Endothelial cell of umbilical vein (primary cell): ENCODE measurements around the gene DCHS2. TPM values are rescaled to one million over a fixed set of nuclear protein-coding genes. Genes with fewer than 3 reads are reported as not detected.

ENCODE experiments used
- BruUV-seq: library from RNA; stranded (reverse); fragments of 400-500 nt; replicated peaks from 2 replicates; lab custom pipeline; 2021; lab: Mats Ljungman, UMichigan
- CTCF ChIA-PET: fragments of 300-600, 350-600 bp; sonication (Branson Sonifier 250); formaldehyde crosslinking; loops from one replicate; lab custom pipeline; 2021; ENCODE audit warnings: antibody characterized with exemption, inconsistent platforms; lab: Charles Lee
- POLR2A ChIA-PET: fragments of 300-600, 350-600 bp; sonication (Branson Sonifier 250); formaldehyde crosslinking; loops from one replicate; lab custom pipeline; 2021; ENCODE audit warnings: antibody characterized with exemption, inconsistent platforms; lab: Charles Lee
- DNase-seq: peaks from one replicate; pipeline ENCODE4 v3.0.0-alpha.2; 2011; ENCODE audit warnings: low read depth, low spot score
- FAIRE-seq: peaks from 2 replicates; lab custom pipeline; 2011; peaks lifted over from hg19 to GRCh38; lab: Jason Lieb, UNC
- H2AFZ ChIP-seq: 2 replicates; pipeline ENCODE4 v1.6.0; 2012; ENCODE audit warnings: low read depth, low read length, control low read depth, inconsistent platforms
- H3K27ac ChIP-seq: 2 replicates; pipeline ENCODE4 v1.5.1; 2011; ENCODE audit warnings: low read depth, mild to moderate bottlenecking, control low read depth, low read length, moderate library complexity; ENCODE audit not compliant: insufficient read depth
- H3K27me3 ChIP-seq, 2 experiments: 2 replicates each; pipeline versions ENCODE4 v1.6.0 to v1.6.1; 2011; ENCODE audit warnings: low read length in 2 of 2, mixed read lengths in 1 of 2; ENCODE audit not compliant: control insufficient read depth in 2 of 2, insufficient read depth in 2 of 2
- H3K36me3 ChIP-seq, 2 experiments: 2 replicates in 1 of 2; 3 replicates in 1 of 2; pipeline ENCODE4 v1.5.1; 2011; ENCODE audit warnings: low read length in 2 of 2, mild to moderate bottlenecking in 1 of 2, moderate library complexity in 1 of 2; ENCODE audit not compliant: control insufficient read depth in 2 of 2, insufficient read depth in 2 of 2; ENCODE audit errors: extremely low read depth in 1 of 2
- H3K4me1 ChIP-seq: 3 replicates; pipeline ENCODE4 v1.5.1; 2011; ENCODE audit warnings: mild to moderate bottlenecking, low read length; ENCODE audit not compliant: control insufficient read depth, insufficient read depth; ENCODE audit errors: extremely low read depth
- H3K4me2 ChIP-seq: 2 replicates; pipeline ENCODE4 v1.6.1; 2011; ENCODE audit warnings: low read length, control low read depth, mixed read lengths; ENCODE audit not compliant: insufficient read depth
- H3K4me3 ChIP-seq, 3 experiments: fragments of 200-600 bp in 1 of 3; sonication (generic), shearing (Covaris generic) in 1 of 3; replicated peaks in 1 of 3; 2 replicates each; pipeline ENCODE4 v1.5.1; 2011 to 2016; ENCODE audit warnings: control low read depth in 3 of 3, low read length in 3 of 3, mild to moderate bottlenecking in 2 of 3, inconsistent platforms in 1 of 3, low read depth in 1 of 3, moderate library complexity in 1 of 3; ENCODE audit not compliant: insufficient read depth in 1 of 3
- H3K79me2 ChIP-seq: 2 replicates; pipeline ENCODE4 v1.6.0; 2012; ENCODE audit warnings: low read length, inconsistent platforms; ENCODE audit not compliant: control insufficient read depth, insufficient read depth
- H3K9ac ChIP-seq: replicated peaks from 2 replicates; pipeline ENCODE3; 2011; ENCODE audit warnings: low read length, control low read depth; ENCODE audit not compliant: insufficient read depth; ENCODE audit errors: extremely low read depth
- H3K9me1 ChIP-seq: replicated peaks from 3 replicates; pipeline ENCODE4 v1.6.0; 2011; ENCODE audit warnings: mild to moderate bottlenecking, low read length; ENCODE audit not compliant: control insufficient read depth, insufficient read depth; ENCODE audit errors: extremely low read depth
- H3K9me3 ChIP-seq: replicated peaks from 2 replicates; pipeline ENCODE4 v1.5.1; 2012; ENCODE audit warnings: low read length, inconsistent platforms; ENCODE audit not compliant: control insufficient read depth, insufficient read depth
- H4K20me1 ChIP-seq: replicated peaks from 2 replicates; pipeline ENCODE3; 2011; ENCODE audit warnings: mild to moderate bottlenecking, low read length; ENCODE audit not compliant: control insufficient read depth, insufficient read depth; ENCODE audit errors: extremely low read depth
- EZH2 ChIP-seq: IDR thresholded peaks from 2 replicates; pipeline ENCODE4 v1.6.1; 2012; ENCODE audit warnings: borderline replicate concordance, low read depth, mild to moderate bottlenecking, moderate library complexity, low read length, inconsistent platforms; ENCODE audit not compliant: severe bottlenecking
- FOS ChIP-seq: IDR thresholded peaks from 2 replicates; pipeline ENCODE4 v1.6.1; 2011; ENCODE audit warnings: mild to moderate bottlenecking, low read length, moderate library complexity, borderline replicate concordance; ENCODE audit not compliant: insufficient read depth
- GATA2 ChIP-seq: IDR thresholded peaks from 2 replicates; pipeline ENCODE4 v1.7.0; 2011; ENCODE audit warnings: low read depth, mild to moderate bottlenecking, moderate library complexity, mixed read lengths, low read length; ENCODE audit not compliant: insufficient read length, insufficient read depth
- JUN ChIP-seq: IDR thresholded peaks from 2 replicates; pipeline ENCODE4 v1.6.1; 2011; ENCODE audit warnings: borderline replicate concordance, low read depth; ENCODE audit not compliant: insufficient read length, insufficient read depth
- MYC ChIP-seq: IDR thresholded peaks from one replicate; pipeline ENCODE4 v1.6.1; 2011; ENCODE audit warnings: mild to moderate bottlenecking, low read depth, low read length
- POLR2A ChIP-seq: IDR thresholded peaks from 2 replicates; pipeline ENCODE4 v1.6.1; 2012; ENCODE audit warnings: low read depth, mild to moderate bottlenecking, control low read depth, low read length
- POLR2AphosphoS5 ChIP-seq: IDR thresholded peaks from 2 replicates; pipeline ENCODE4 v1.6.1; 2012; ENCODE audit warnings: low read depth, mild to moderate bottlenecking, control low read depth, low read length, moderate library complexity; ENCODE audit not compliant: insufficient read depth
- dilution Hi-C: fragments of 300-500 bp; cut with MboI; formaldehyde crosslinking; loops from one replicate; pipeline ENCODE4 v1.15.0; 2019; ENCODE audit warnings: low sequenced_read_pairs; ENCODE audit not compliant: extremely low pct_ligation_motif_present
- intact Hi-C: fragments of 100-400 bp; cut with micrococcal nuclease; formaldehyde crosslinking; loops from one replicate; pipeline ENCODE4 v1.10.0; 2022
- polyA plus RNA-seq, 4 experiments: library from polyadenylated mRNA; depleted of rRNA in 3 of 4; stranded (reverse) in 3 of 4; unstranded in 1 of 4; fragments of >200 nt; gene quantifications; 2 replicates each; pipeline versions ENCODE4 v1.2.1 to v1.2.3, GENCODE V29; 2011 to 2012; ENCODE audit warnings: missing spikeins in 1 of 4
- total RNA-seq: library from RNA; stranded (reverse); gene quantifications from 2 replicates; pipeline ENCODE4 v1.2.3, GENCODE V29; 2021
- TF ChIP-seq, protein P1 (sequence below): IDR thresholded peaks from 2 replicates; pipeline ENCODE4 v1.6.1; 2011; ENCODE audit not compliant: insufficient read depth, insufficient read length
- TF ChIP-seq, protein P2 (sequence below), 2 donors: IDR thresholded peaks; 1 replicate in 1 of 2; 2 replicates in 1 of 2; pipeline ENCODE4 v1.5.1; 2011; ENCODE audit warnings: low read length in 2 of 2, mild to moderate bottlenecking in 2 of 2, moderate library complexity in 2 of 2, control low read depth in 1 of 2, inconsistent platforms in 1 of 2, low read depth in 1 of 2; ENCODE audit not compliant: insufficient read depth in 1 of 2; ENCODE audit errors: extremely low read depth in 1 of 2

The DCHS2 gene
- total and polyA plus RNA-seq, 2 donors (not counting 3 experiments of a cell fraction or from before 2014, with no cell fraction given): not detected

DNA sequence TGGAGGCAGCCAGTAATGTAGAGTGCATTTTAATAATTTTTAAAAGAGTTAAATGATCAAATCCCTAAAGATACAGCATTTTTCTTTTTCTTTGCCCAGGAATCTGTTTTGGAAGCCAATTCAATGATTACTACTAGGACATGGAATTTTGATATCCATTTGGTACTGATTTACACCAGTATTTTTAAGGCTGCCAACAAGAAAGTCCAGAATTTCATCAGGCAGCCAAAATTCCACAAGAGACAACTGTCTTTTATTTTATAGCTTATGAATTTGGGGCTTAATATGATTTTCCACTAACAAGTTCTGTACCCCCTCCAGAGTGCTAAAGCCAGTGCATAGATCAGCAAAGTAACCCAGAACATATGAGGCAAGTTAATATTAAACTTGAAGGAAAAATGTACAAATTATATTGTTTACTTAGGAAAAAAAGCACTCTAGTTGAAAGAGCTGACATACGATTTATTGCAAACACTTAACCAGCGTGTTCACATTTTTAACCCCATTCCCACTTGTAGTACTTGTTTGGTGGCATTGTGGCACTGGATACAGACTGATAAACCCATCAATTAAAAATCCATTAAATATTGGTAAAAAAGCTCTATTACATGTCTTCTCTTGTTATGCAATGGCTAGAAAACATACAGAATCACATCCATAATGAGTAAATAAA lies 259.7 kb downstream of the DCHS2 start:
- CTCF ChIA-PET: no interaction called here
- no peak for DNase-seq
- FAIRE-seq: no peak
- POLR2A ChIA-PET: no interaction called here
- Histone ChIP-seq H3K4me1 (no peaks in the 10 kb centered on the region), H3K4me2 (no peak overlapping the region), H3K27me3 (no peaks in the 10 kb centered on the region), H3K36me3 (no peaks in the 10 kb centered on the region), H3K9me1 (no peaks in the 10 kb centered on the region), H4K20me1 (no peaks in the 10 kb centered on the region), H3K9ac (no peak overlapping the region), H3K79me2 (no peaks in the 10 kb centered on the region), H3K27ac (no peak overlapping the region), H2AFZ (no peak overlapping the region), H3K9me3 (peaks cover 4% of the 10 kb centered on the region), H3K4me3 (no peak overlapping the region)
- BruUV-seq: no TSS peak
- intact Hi-C loops: no loop called here
- dilution Hi-C loops: no loop called here
- TF ChIP-seq FOS (no peak), MYC (no peak), POLR2AphosphoS5 (no peak), JUN (no peak), GATA2 (no peak), POLR2A (no peak), EZH2 (no peak)
- TF ChIP-seq, protein P1, sequence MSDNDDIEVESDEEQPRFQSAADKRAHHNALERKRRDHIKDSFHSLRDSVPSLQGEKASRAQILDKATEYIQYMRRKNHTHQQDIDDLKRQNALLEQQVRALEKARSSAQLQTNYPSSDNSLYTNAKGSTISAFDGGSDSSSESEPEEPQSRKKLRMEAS: no peak
- TF ChIP-seq, protein P2, sequence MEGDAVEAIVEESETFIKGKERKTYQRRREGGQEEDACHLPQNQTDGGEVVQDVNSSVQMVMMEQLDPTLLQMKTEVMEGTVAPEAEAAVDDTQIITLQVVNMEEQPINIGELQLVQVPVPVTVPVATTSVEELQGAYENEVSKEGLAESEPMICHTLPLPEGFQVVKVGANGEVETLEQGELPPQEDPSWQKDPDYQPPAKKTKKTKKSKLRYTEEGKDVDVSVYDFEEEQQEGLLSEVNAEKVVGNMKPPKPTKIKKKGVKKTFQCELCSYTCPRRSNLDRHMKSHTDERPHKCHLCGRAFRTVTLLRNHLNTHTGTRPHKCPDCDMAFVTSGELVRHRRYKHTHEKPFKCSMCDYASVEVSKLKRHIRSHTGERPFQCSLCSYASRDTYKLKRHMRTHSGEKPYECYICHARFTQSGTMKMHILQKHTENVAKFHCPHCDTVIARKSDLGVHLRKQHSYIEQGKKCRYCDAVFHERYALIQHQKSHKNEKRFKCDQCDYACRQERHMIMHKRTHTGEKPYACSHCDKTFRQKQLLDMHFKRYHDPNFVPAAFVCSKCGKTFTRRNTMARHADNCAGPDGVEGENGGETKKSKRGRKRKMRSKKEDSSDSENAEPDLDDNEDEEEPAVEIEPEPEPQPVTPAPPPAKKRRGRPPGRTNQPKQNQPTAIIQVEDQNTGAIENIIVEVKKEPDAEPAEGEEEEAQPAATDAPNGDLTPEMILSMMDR (IDR thresholded peaks at IDR 0.05; ENCODE audit: extremely low read depth in 1 of 2, insufficient read depth in 1 of 2, low read depth in 1 of 2, low read length in 2 of 2): no peak
